ENCODE data around the gene FBXO28. TPM values are rescaled to one million over a fixed set of nuclear protein-coding genes. Genes with fewer than 3 reads are reported as not detected.

Gene FBXO28
- total RNA-seq, 1 donor from 2014 or later: 33.5 TPM

- H3K36me3 Mint-ChIP-seq (ENCODE audit: insufficient read depth): peaks cover 37% of the 10 kb centered on the region
- no peak for DNase-seq (ENCODE audit: low spot score, unreplicated experiment)
- TF ChIP-seq, protein P1, sequence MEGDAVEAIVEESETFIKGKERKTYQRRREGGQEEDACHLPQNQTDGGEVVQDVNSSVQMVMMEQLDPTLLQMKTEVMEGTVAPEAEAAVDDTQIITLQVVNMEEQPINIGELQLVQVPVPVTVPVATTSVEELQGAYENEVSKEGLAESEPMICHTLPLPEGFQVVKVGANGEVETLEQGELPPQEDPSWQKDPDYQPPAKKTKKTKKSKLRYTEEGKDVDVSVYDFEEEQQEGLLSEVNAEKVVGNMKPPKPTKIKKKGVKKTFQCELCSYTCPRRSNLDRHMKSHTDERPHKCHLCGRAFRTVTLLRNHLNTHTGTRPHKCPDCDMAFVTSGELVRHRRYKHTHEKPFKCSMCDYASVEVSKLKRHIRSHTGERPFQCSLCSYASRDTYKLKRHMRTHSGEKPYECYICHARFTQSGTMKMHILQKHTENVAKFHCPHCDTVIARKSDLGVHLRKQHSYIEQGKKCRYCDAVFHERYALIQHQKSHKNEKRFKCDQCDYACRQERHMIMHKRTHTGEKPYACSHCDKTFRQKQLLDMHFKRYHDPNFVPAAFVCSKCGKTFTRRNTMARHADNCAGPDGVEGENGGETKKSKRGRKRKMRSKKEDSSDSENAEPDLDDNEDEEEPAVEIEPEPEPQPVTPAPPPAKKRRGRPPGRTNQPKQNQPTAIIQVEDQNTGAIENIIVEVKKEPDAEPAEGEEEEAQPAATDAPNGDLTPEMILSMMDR (IDR thresholded peaks at IDR 0.05; ENCODE audit: unreplicated experiment): no peak
- H3K9me3 Mint-ChIP-seq (ENCODE audit: low read depth): peaks cover 8% of the 10 kb centered on the region
- no peak overlapping the region for H3K4me3 Mint-ChIP-seq (ENCODE audit: low read depth)
- no peaks in the 10 kb centered on the region for H3K4me1 Mint-ChIP-seq (ENCODE audit: low read depth)
- H3K27me3 Mint-ChIP-seq: no peaks in the 10 kb centered on the region
- H3K27ac Mint-ChIP-seq: no peak overlapping the region
These were observed 17.3 kb downstream of the FBXO28 start for GRCh38 chr1:224131253-224131652.

- Mint-ChIP-seq H3K27ac (no peak overlapping the region), H3K27me3 (no peaks in the 10 kb centered on the region), H3K4me3 (ENCODE audit: low read depth) (no peak overlapping the region), H3K4me1 (ENCODE audit: low read depth) (no peaks in the 10 kb centered on the region), H3K9me3 (ENCODE audit: low read depth) (peaks cover 8% of the 10 kb centered on the region), H3K36me3 (ENCODE audit: insufficient read depth) (peaks cover 35% of the 10 kb centered on the region)
- DNase-seq (ENCODE audit: low spot score, unreplicated experiment): no peak
- TF ChIP-seq, protein P1 (IDR thresholded peaks at IDR 0.05; ENCODE audit: unreplicated experiment): no peak
These were observed 19.0 kb downstream of the FBXO28 start for GRCh38 chr1:224132901-224133300.

DNA sequence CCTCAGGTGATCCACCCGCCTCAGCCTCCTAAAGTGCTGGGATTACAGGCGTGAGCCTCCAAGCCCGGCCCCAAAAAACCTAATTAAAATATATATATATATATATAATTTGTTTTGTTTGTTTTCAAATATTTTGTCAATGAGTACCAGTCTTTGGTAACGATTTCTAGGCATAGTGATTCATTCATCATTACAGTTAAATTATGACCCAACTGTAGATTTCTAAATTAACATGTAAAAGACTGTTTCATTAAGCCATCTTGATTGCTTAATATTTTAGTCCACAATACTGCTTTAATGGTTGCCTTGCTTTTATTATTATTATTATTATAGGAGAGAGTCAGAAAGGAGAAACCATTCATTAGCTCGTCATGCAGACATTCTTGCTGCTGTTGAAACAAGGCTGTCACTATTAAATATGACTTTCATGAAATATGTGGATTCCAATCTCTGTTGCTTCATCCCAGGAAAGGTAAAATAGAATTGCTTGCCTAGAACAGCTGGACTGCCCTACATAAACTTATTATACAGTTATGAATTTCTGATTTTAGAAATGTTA is 19.9 kb downstream of the FBXO28 start:
- peaks cover 8% of the 10 kb centered on the region for H3K9me3 Mint-ChIP-seq (ENCODE audit: low read depth)
- H3K4me1 Mint-ChIP-seq (ENCODE audit: low read depth): no peaks in the 10 kb centered on the region
- H3K27ac Mint-ChIP-seq: no peak overlapping the region
- no peaks in the 10 kb centered on the region for H3K27me3 Mint-ChIP-seq
- TF ChIP-seq, protein P1 (IDR thresholded peaks at IDR 0.05; ENCODE audit: unreplicated experiment): no peak
- peaks cover 35% of the 10 kb centered on the region for H3K36me3 Mint-ChIP-seq (ENCODE audit: insufficient read depth)
- H3K4me3 Mint-ChIP-seq (ENCODE audit: low read depth): no peak overlapping the region
- no peak for DNase-seq (ENCODE audit: low spot score, unreplicated experiment)

GRCh38 chr1:224137518-224137917 is 23.6 kb downstream of the FBXO28 start:
- H3K4me3 Mint-ChIP-seq (ENCODE audit: low read depth): no peak overlapping the region
- no peak for DNase-seq (ENCODE audit: low spot score, unreplicated experiment)
- TF ChIP-seq, protein P1 (IDR thresholded peaks at IDR 0.05; ENCODE audit: unreplicated experiment): no peak
- H3K27ac Mint-ChIP-seq: no peak overlapping the region
- no peaks in the 10 kb centered on the region for H3K9me3 Mint-ChIP-seq (ENCODE audit: low read depth)
- H3K36me3 Mint-ChIP-seq (ENCODE audit: insufficient read depth): peaks cover 9% of the 10 kb centered on the region
- H3K4me1 Mint-ChIP-seq (ENCODE audit: low read depth): no peaks in the 10 kb centered on the region
- no peaks in the 10 kb centered on the region for H3K27me3 Mint-ChIP-seq

GRCh38 chr1:224138198-224138597 is 24.3 kb downstream of the FBXO28 start:
- DNase-seq (ENCODE audit: low spot score, unreplicated experiment): no peak
- Mint-ChIP-seq H3K36me3 (ENCODE audit: insufficient read depth) (peaks cover 6% of the 10 kb centered on the region), H3K27ac (no peak overlapping the region), H3K27me3 (no peaks in the 10 kb centered on the region), H3K4me3 (ENCODE audit: low read depth) (no peak overlapping the region), H3K9me3 (ENCODE audit: low read depth) (no peaks in the 10 kb centered on the region), H3K4me1 (ENCODE audit: low read depth) (no peaks in the 10 kb centered on the region)
- TF ChIP-seq, protein P1 (IDR thresholded peaks at IDR 0.05; ENCODE audit: unreplicated experiment): no peak
